ENCODE results near the gene UNC5C. TPM values are rescaled to one million over a fixed set of nuclear protein-coding genes. Genes with fewer than 3 reads are reported as not detected.

The UNC5C gene
- total RNA-seq, 1 donor from 2014 or later: 15.5 TPM

GRCh38 chr4:95358421-95358820 lies 190.4 kb downstream of the UNC5C start:
- no peaks in the 10 kb centered on the region for H3K9me3 Mint-ChIP-seq (ENCODE audit: low read depth)
- H3K4me3 Mint-ChIP-seq (ENCODE audit: unreplicated experiment): no peak overlapping the region

GRCh38 chr4:95355021-95355420 lies 193.8 kb downstream of the UNC5C start:
- peaks cover 12% of the 10 kb centered on the region for H3K4me1 Mint-ChIP-seq (ENCODE audit: low read depth)
- TF ChIP-seq CTCF (IDR thresholded peaks at IDR 0.05): no peak
- no peaks in the 10 kb centered on the region for H3K36me3 Mint-ChIP-seq (ENCODE audit: low read depth)
- H3K9me3 Mint-ChIP-seq (ENCODE audit: low read depth): no peaks in the 10 kb centered on the region
- no peak overlapping the region for H3K27ac Mint-ChIP-seq (ENCODE audit: unreplicated experiment)
- H3K4me3 Mint-ChIP-seq (ENCODE audit: unreplicated experiment): no peak overlapping the region
- no peak for DNase-seq (ENCODE audit: low spot score)
- peaks cover 2% of the 10 kb centered on the region for H3K27me3 Mint-ChIP-seq (ENCODE audit: low read depth)

More at GRCh38 chr4:95358421-95358820, 190.4 kb downstream of the UNC5C start:
- H3K27ac Mint-ChIP-seq (ENCODE audit: unreplicated experiment): peak overlapping the region; percentile 62
- TF ChIP-seq CTCF (IDR thresholded peaks at IDR 0.05): no peak
- H3K27me3 Mint-ChIP-seq (ENCODE audit: low read depth): peaks cover 2% of the 10 kb centered on the region
- H3K4me1 Mint-ChIP-seq (ENCODE audit: low read depth): peaks cover 30% of the 10 kb centered on the region
- H3K36me3 Mint-ChIP-seq (ENCODE audit: low read depth): no peaks in the 10 kb centered on the region
- DNase-seq (ENCODE audit: low spot score): no peak

- Mint-ChIP-seq H3K27ac (ENCODE audit: unreplicated experiment) (no peak overlapping the region), H3K36me3 (ENCODE audit: low read depth) (peaks cover 20% of the 10 kb centered on the region), H3K4me1 (ENCODE audit: low read depth) (no peaks in the 10 kb centered on the region), H3K9me3 (ENCODE audit: low read depth) (peaks cover 46% of the 10 kb centered on the region), H3K27me3 (ENCODE audit: low read depth) (no peaks in the 10 kb centered on the region), H3K4me3 (ENCODE audit: unreplicated experiment) (no peak overlapping the region)
- no peak for TF ChIP-seq CTCF (IDR thresholded peaks at IDR 0.05)
- no peak for DNase-seq (ENCODE audit: low spot score)
These were observed 200.4 kb downstream of the UNC5C start for GRCh38 chr4:95348418-95348817.

- peaks cover 19% of the 10 kb centered on the region for H3K36me3 Mint-ChIP-seq (ENCODE audit: low read depth)
- H3K4me1 Mint-ChIP-seq (ENCODE audit: low read depth): no peaks in the 10 kb centered on the region
These were observed 205.5 kb downstream of the UNC5C start for GRCh38 chr4:95343235-95343634.

GRCh38 chr4:95340191-95340590 lies 208.6 kb downstream of the UNC5C start:
- Mint-ChIP-seq H3K27me3 (ENCODE audit: low read depth) (no peaks in the 10 kb centered on the region), H3K9me3 (ENCODE audit: low read depth) (peaks cover 15% of the 10 kb centered on the region), H3K36me3 (ENCODE audit: low read depth) (peaks cover 4% of the 10 kb centered on the region), H3K27ac (ENCODE audit: unreplicated experiment) (no peak overlapping the region), H3K4me3 (ENCODE audit: unreplicated experiment) (no peak overlapping the region), H3K4me1 (ENCODE audit: low read depth) (no peaks in the 10 kb centered on the region)
- DNase-seq (ENCODE audit: low spot score): no peak
- TF ChIP-seq CTCF (IDR thresholded peaks at IDR 0.05): no peak

More at GRCh38 chr4:95343235-95343634, 205.5 kb downstream of the UNC5C start:
- no peak for TF ChIP-seq CTCF (IDR thresholded peaks at IDR 0.05)
- Mint-ChIP-seq H3K27ac (ENCODE audit: unreplicated experiment) (no peak overlapping the region), H3K4me3 (ENCODE audit: unreplicated experiment) (no peak overlapping the region), H3K9me3 (ENCODE audit: low read depth) (peaks cover 45% of the 10 kb centered on the region), H3K27me3 (ENCODE audit: low read depth) (no peaks in the 10 kb centered on the region)
- DNase-seq (ENCODE audit: low spot score): no peak
